Kidney epithelial cell (primary cell): Measurements from ENCODE around the gene PLEKHA1. TPM values are rescaled to one million over a fixed set of nuclear protein-coding genes. Genes with fewer than 3 reads are reported as not detected.

Source experiments
- DNase-seq: peaks from one replicate; pipeline ENCODE4 v3.0.0-alpha.2; 2010; ENCODE audit warnings: low read depth
- H3K27me3 ChIP-seq: 2 replicates; pipeline ENCODE4 v1.6.0; 2011; ENCODE audit warnings: low read length; ENCODE audit not compliant: control insufficient read depth, insufficient read depth
- H3K36me3 ChIP-seq: 2 replicates; pipeline ENCODE4 v1.5.1; 2011; ENCODE audit warnings: low read length; ENCODE audit not compliant: control insufficient read depth, insufficient read depth
- H3K4me3 ChIP-seq: 2 replicates; pipeline ENCODE4 v1.5.1; 2011; ENCODE audit warnings: low read depth, mild to moderate bottlenecking, control low read depth, low read length
- CTCF ChIP-seq: IDR thresholded peaks from 2 replicates; pipeline ENCODE4 v1.5.1; 2011; ENCODE audit warnings: mild to moderate bottlenecking, moderate library complexity, low read length, control low read depth, inconsistent platforms; ENCODE audit not compliant: insufficient read depth, poor library complexity, severe bottlenecking
- total RNA-seq: library from RNA; depleted of rRNA; stranded (reverse); fragments of >200 nt; gene quantifications from 2 replicates; pipeline ENCODE4 v1.2.3, GENCODE V29; 2015

Gene PLEKHA1
- total RNA-seq, result 42.5 and 48.7 TPM in 2 replicates

DNA sequence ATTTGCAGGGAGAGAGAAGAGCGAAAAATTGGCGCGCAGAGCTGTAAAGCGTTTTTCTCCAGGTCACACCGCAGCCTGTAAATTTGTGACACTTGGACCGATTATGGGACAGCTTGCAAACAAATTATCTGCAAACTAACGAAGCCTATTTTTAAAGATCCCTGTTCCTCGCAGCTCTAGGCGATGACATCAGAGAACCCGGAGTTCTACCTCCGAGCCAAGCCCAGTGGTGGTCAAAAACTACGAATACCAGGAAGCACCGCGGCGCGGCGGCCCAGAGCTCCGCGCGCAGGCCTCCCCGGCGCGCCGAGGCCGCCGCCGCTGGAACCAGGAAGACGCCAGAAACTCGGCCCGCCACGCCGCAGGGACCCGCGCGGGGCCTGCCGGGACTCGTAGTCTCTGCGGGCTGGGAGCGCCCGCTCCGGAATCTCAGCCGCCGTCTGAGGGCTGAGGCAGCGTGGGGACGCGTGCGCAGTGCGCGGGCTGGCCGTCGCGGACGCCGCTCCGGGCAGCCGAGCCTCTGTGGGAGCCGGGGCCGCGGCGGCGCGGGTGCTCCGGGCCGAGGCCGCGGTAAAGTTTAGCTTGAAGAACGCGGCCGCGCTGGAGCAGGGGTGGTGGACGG lies at the start of gene PLEKHA1:
Gene PLEKHA1, plus strand, starts transcription at position 472 of the 622 bp plus-strand sequence. CDS start 18,493 bp downstream, outside the sequence.
- Histone ChIP-seq H3K27me3 (no peaks in the 10 kb centered on the region), H3K4me3 (peak within 1 kb of the TSS; percentile 97), H3K36me3 (no peaks in the 10 kb centered on the region)
- peak; percentile 75 for DNase-seq
- no peak for TF ChIP-seq CTCF

- no peak for DNase-seq
- H3K36me3 ChIP-seq, result no peaks in the 10 kb centered on the region
- no peak for TF ChIP-seq CTCF
- H3K27me3 ChIP-seq, result no peaks in the 10 kb centered on the region
- H3K4me3 ChIP-seq, result no peak overlapping the region
These were observed 49.3 kb upstream of the PLEKHA1 start for GRCh38 chr10:122325235-122325634.

DNA sequence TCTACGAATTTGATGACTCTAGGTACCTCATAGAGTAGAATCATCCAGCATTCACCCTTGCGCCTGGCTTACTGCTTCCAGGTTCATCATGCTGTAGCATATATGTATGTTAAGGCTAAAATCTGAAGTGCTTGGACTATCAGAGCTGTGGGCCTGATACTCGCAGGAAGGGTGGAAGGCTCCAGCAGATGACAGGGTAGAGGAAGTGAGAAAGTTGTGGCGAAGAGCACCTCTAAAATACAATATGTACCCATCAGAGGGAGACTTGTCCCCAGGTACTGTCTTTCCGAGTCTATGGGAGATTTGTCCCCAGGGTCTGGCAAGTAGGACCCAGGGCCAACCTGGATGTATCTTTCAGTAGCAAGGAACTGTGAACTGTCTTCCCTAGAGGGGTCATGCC lies 48.1 kb upstream of the PLEKHA1 start:
- no peaks in the 10 kb centered on the region for H3K36me3 ChIP-seq
- DNase-seq, result no peak
- H3K4me3 ChIP-seq, result no peak overlapping the region
- no peak for TF ChIP-seq CTCF
- no peaks in the 10 kb centered on the region for H3K27me3 ChIP-seq

DNA sequence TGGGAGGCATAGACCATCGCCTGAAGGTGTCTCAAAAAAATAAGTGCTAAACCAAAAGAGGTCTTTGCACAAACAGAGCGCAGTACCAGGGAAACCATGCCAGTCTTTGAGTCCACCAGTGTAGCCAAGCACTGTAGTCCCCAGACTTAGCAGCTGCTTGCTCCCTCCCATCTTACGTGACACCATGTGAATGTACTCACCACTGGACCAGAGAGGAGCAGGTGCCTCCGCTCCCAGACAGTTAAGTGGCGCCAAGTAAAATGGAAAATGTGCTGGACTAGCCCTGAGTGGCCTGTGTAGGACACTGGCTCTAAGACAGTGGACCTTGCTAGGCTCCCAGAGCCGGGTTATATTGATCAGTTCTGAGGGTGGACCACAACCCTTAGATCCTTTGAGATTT lies 47.7 kb upstream of the PLEKHA1 start:
- no peak for DNase-seq
- Histone ChIP-seq H3K36me3 (no peaks in the 10 kb centered on the region), H3K27me3 (no peaks in the 10 kb centered on the region), H3K4me3 (no peak overlapping the region)
- no peak for TF ChIP-seq CTCF

DNA sequence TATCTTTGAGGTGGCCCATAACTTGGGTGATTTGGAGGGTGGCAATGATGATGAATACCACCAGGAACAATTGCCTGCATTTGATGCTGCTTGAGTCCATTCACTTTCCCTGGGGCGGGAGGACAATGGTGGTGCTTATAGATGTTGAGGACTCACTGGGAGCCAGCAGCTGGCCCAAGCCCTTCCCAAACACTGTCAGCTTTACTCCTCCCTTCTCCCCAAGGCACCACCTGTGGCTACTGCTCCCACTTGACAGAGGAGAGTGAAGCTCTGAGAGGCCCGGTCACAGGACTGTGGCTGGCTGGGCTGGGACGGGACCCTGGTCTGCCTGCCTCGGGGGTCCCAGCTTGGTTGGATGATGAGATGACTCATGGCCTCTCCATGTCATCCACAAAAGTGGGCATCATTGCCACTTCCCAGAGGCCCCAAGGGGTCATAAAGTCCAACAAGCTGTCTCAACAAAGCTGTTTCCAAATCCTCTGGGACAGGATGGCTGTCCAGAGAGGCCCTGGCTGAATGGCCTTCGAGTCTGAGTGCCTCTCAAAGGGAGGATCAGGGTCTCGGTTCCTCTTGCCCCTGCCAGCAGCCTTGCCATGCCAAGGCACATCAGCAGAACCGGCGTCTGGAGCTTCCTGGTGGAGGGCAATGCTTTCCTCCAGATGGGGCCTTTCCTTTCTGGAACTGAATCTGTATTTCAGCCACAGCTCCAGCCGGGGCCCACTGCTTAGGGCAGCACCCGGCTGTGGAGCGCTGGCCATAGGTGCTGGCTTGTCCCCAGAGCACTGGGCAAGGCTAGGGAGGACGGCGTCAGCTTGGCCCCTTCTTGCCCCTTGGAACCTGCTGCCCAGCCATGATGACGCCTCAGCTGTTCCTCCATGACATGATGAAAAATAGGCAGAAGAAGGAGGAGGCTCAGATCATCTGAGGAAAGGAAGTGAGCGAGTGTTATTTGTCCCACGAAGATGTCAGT lies 47.0 kb upstream of the PLEKHA1 start:
- no peak for TF ChIP-seq CTCF
- Histone ChIP-seq H3K4me3 (no peak overlapping the region), H3K27me3 (no peaks in the 10 kb centered on the region), H3K36me3 (no peaks in the 10 kb centered on the region)
- DNase-seq, result no peak

- no peaks in the 10 kb centered on the region for H3K27me3 ChIP-seq
- no peaks in the 10 kb centered on the region for H3K36me3 ChIP-seq
- TF ChIP-seq CTCF, result no peak
- H3K4me3 ChIP-seq, result no peak overlapping the region
- no peak for DNase-seq
These were observed 45.8 kb upstream of the PLEKHA1 start for GRCh38 chr10:122328676-122329075.
